ENCODE data around the gene ABCC12. TPM values are rescaled to one million over a fixed set of nuclear protein-coding genes. Genes with fewer than 3 reads are reported as not detected.

The ABCC12 gene
- total and polyA plus RNA-seq, 2 of the 8 experiments (the other 6 are each of a cell fraction or from before 2014, with no cell fraction given), result 0.05 TPM; not detected in 1

DNA sequence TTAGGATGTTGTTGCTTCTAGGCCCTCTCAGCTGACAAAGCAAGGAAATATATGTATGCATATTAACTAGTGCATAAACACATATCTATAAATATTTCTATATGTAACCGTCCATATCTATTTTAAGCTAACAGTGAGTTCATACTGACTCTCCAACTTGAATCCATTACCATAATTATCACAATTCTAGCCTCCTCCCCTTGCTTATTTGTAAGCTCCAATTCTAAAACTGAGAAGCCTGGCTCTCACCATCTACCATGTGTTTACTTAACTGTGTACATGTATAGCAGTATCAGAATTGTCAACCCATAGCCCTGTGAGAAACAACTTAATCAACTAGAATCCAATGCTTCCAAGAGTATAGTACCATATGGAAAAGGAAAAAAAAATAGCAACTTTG lies 5.1 kb downstream of the ABCC12 start:
- H3K18ac ChIP-seq (ENCODE audit: extremely low read depth, low read length), result no peak overlapping the region
- no peak overlapping the region for H2AK5ac ChIP-seq (ENCODE audit: low read depth, low read length)
- H2BK120ac ChIP-seq (replicated peaks; ENCODE audit: low read depth, low read length), result no peak overlapping the region
- no peak overlapping the region for H3K4me2 ChIP-seq (ENCODE audit: insufficient read depth in 1 of 2, low read depth in 2 of 2, low read length in 2 of 2)
- H3K9ac ChIP-seq (replicated peaks in 1 of 4; ENCODE audit: extremely low read depth in 1 of 4, low read depth in 3 of 4, low read length in 3 of 4), result no peak overlapping the region
- H2BK5ac ChIP-seq (ENCODE audit: low read depth, low read length), result no peak overlapping the region
- no peak for TF ChIP-seq RNF2 (IDR thresholded peaks at IDR 0.05; ENCODE audit: borderline replicate concordance, low read depth, low read length, missing control alignments, poor library complexity, severe bottlenecking)
- no peak for TF ChIP-seq EZH2 (IDR thresholded peaks at IDR 0.05; ENCODE audit: low read depth, low read length, severe bottlenecking)
- TF ChIP-seq MAX (IDR thresholded peaks at IDR 0.05), result no peak
- no peak for TF ChIP-seq SAP30 (IDR thresholded peaks at IDR 0.05; ENCODE audit: insufficient read depth, insufficient replicate concordance, low read length)
- no peak for TF ChIP-seq BRCA1 (IDR thresholded peaks at IDR 0.05; ENCODE audit: low read depth, low read length)
- no peak for TF ChIP-seq POU5F1 (IDR thresholded peaks at IDR 0.05; ENCODE audit: low read depth, low read length)
- H4K5ac ChIP-seq (ENCODE audit: insufficient read length, low read depth, low read length), result no peak overlapping the region
- ChIA-PET POLR2A (ENCODE audit: partially characterized antibody) (no interaction called here), CTCF (ENCODE audit: partially characterized antibody) (interaction anchor here (1.1 kb wide), 1 partner anchor 1202 kb away, joined by 3 read pairs; no protein-coding TSS in a partner anchor)
- H3K14ac ChIP-seq (ENCODE audit: insufficient read length), result no peak overlapping the region
- H3K79me1 ChIP-seq (ENCODE audit: low read depth, low read length), result no peaks in the 10 kb centered on the region
- H3K4me1 ChIP-seq (replicated peaks in 1 of 4; ENCODE audit: control insufficient read depth in 3 of 4, insufficient read depth in 4 of 4, low read length in 3 of 4), result no peaks in the 10 kb centered on the region
- H3K23me2 ChIP-seq (ENCODE audit: low read depth, low read length), result no peaks in the 10 kb centered on the region
- FAIRE-seq (no peak), DNase-seq (ENCODE audit: low read depth in 1 of 2, low spot score in 2 of 2) (no peak)
- H2AFZ ChIP-seq (ENCODE audit: low read length), result no peak overlapping the region
- H3K4me3 ChIP-seq (ENCODE audit: extremely low read depth in 1 of 4, insufficient read depth in 2 of 4, low read depth in 3 of 4, low read length in 4 of 4), result no peak overlapping the region
- H3K4ac ChIP-seq (replicated peaks; ENCODE audit: insufficient read length, low read depth, low read length), result no peak overlapping the region
- no peak overlapping the region for H2BK15ac ChIP-seq (ENCODE audit: low read length)
- H3K9me3 ChIP-seq (ENCODE audit: insufficient read depth in 2 of 2, low read depth in 1 of 2, low read length in 1 of 2), result no peaks in the 10 kb centered on the region
- no peak overlapping the region for H3K27ac ChIP-seq (ENCODE audit: low read depth, low read length)
- no peaks in the 10 kb centered on the region for H3K79me2 ChIP-seq (ENCODE audit: control insufficient read depth in 1 of 2, insufficient read depth in 2 of 2, low read length in 2 of 2)
- WGBS, 2 experiments (ENCODE audit: extremely low coverage in 1 of 2, insufficient coverage in 1 of 2, insufficient read length in 1 of 2, insufficient replicate concordance in 2 of 2, low coverage in 1 of 2, low lambda C conversion rate in 2 of 2, missing lambda C conversion rate in 1 of 2), result 92% methylated on average over 1 of the region's 1 CpG; no CpG with 5 or more reads in 1 of the 2 experiments
- H3K27me3 ChIP-seq (replicated peaks in 1 of 4; ENCODE audit: control insufficient read depth in 3 of 4, extremely low read depth in 1 of 4, insufficient read depth in 3 of 4, low read length in 3 of 4), result no peaks in the 10 kb centered on the region; a peak in 2 of 7 replicates
- H4K91ac ChIP-seq (replicated peaks; ENCODE audit: insufficient read length, low read length), result no peak overlapping the region
- no peak overlapping the region for H3K23ac ChIP-seq (ENCODE audit: insufficient read length)
- H4K20me1 ChIP-seq (replicated peaks in 1 of 2; ENCODE audit: control insufficient read depth in 1 of 2, insufficient read depth in 2 of 2, low read length in 2 of 2), result no peaks in the 10 kb centered on the region
- H3K36me3 ChIP-seq (ENCODE audit: control insufficient read depth in 2 of 4, insufficient read depth in 4 of 4, low read length in 3 of 4), result no peaks in the 10 kb centered on the region
- no peak overlapping the region for H4K8ac ChIP-seq (ENCODE audit: extremely low read depth, insufficient read depth, low read length)
- H2BK12ac ChIP-seq (ENCODE audit: low read depth, low read length), result no peak overlapping the region
- H2BK20ac ChIP-seq (ENCODE audit: low read length), result no peak overlapping the region
- no peak overlapping the region for H3K56ac ChIP-seq (replicated peaks; ENCODE audit: insufficient read length, low read depth, low read length)

Measured in H1 (cell line).